Measurements from ENCODE around the gene HAO2.

Gene HAO2

GRCh38 chr1:119327094-119327449 lies 41.5 kb upstream of the HAO2 start:
- TF ChIP-seq, protein P1, sequence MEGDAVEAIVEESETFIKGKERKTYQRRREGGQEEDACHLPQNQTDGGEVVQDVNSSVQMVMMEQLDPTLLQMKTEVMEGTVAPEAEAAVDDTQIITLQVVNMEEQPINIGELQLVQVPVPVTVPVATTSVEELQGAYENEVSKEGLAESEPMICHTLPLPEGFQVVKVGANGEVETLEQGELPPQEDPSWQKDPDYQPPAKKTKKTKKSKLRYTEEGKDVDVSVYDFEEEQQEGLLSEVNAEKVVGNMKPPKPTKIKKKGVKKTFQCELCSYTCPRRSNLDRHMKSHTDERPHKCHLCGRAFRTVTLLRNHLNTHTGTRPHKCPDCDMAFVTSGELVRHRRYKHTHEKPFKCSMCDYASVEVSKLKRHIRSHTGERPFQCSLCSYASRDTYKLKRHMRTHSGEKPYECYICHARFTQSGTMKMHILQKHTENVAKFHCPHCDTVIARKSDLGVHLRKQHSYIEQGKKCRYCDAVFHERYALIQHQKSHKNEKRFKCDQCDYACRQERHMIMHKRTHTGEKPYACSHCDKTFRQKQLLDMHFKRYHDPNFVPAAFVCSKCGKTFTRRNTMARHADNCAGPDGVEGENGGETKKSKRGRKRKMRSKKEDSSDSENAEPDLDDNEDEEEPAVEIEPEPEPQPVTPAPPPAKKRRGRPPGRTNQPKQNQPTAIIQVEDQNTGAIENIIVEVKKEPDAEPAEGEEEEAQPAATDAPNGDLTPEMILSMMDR (IDR thresholded peaks at IDR 0.05), result no peak
- DNase-seq (ENCODE audit: low spot score), result no peak
- H3K27ac ChIP-seq, result no peak overlapping the region

DNA sequence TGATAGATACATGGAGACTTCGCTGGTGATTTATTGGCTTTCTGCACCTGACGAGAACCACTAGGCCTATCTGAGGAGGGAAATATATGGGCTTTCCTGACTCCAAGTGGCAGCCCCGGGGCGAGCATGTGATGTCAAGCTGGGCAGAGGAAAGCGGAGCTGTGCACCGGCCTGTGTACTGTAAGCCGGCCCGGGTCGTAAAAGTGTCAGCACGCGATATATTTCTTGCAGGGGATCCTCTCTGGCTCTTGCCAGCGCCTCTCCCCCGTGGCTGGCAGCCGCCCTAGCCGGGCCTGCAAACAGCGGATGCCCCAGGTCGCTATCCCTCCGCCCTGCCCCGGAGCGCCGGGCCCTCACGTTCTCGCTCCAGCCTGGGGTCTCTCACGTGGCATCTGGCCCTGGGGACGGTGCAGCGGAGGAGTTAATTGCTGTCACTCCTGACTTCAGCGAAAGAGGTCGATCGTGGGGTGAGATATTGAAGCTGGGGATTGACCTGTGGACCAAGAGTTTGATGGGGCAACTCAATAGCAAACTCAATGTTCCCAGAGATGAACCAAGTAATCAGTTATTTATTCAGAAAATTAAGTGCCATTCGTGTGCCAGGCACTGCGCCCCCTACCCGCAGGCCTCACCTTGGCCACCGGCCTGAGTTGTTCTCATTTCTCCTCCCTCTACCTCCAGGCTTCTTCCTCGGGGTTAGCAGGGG lies 41.0 kb upstream of the HAO2 start:
- H3K4me3 ChIP-seq, result peak overlapping the region; percentile 67
- TF ChIP-seq, protein P1 (IDR thresholded peaks at IDR 0.05), result no peak
- no peak overlapping the region for H3K27ac ChIP-seq
- no peak for DNase-seq (ENCODE audit: low spot score)

More at GRCh38 chr1:119327094-119327449, 41.5 kb upstream of the HAO2 start:
- peak overlapping the region; percentile 67 for H3K4me3 ChIP-seq

DNA sequence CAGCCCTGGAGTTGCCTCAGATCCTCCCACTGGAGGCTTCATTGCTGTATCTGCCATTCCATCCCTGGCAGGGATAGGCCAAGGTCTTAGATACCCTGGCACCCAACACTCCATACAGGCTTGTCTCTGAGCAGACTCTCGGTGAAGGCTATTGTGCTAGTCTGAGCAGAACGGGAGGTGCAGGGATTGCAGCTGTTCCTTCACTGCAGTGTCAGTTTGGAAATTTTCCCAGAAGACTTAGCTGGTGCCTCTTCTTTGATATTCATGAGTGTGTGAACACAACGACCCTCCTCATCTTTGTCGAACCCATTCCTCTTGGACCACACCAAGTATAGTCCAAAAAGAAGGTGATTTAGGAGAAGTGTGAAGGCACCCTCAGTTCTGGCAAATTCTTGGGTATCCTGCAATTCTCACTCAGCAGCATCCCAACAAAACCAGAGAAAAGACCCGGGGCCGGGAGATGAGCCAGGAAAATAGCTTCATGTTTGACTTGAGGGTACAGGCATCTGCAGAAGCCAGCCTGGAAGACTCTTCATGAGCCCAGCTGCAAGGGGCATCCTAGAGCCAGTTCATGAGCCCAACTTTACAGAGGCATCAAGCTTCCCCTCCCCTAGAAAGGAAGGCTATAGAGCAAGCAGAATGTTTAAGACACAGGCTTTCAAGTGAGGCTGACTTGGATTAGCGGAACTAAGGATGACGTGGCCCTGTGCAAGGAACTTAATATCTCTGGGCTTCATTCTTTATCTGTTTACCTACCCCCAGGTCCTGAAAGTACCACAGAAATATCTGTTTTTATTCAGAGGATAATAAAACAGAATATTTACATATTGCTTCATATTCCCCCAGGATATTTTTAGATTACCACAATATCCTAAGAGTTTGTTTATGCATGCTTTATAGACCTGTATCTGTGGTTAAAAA lies 38.8 kb upstream of the HAO2 start:
- no peak overlapping the region for H3K4me3 ChIP-seq
- H3K27ac ChIP-seq, result no peak overlapping the region
- DNase-seq (ENCODE audit: low spot score), result no peak
- TF ChIP-seq, protein P1 (IDR thresholded peaks at IDR 0.05), result no peak

DNA sequence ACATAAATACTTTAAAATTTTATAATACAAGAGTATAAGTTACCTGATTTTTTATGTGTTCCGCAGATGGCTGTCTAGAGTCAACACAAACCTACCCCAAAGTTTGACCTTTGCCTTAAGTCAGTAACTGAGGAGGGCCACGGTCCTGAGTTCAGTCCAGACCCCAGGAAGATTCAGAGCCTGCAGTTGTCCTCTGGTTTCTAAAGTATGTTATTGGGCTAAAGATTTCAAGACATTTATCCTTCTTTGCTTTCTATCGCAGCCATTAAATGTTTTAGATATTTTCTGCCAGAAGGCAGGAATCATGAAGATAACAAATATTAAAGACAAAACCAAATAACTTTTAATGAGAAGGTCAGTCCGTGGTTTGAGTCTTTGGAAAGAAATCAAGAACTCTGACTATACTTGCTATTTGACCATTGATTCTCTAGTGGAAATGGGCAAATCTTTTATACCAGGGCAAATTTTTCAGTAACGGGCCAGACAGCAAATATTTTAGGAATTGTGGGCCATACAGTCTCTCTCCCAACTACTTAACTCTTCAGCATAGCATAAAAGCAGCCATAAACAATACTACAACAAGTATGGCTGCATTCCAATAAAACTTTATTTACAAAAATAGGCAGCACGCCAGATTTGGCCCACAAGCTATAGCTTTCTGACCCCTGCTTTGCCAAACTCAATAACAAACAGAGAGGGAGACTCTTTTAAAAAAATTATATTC lies 38.0 kb upstream of the HAO2 start:
- TF ChIP-seq, protein P1 (IDR thresholded peaks at IDR 0.05), result no peak
- DNase-seq (ENCODE audit: low spot score), result no peak
- H3K27ac ChIP-seq, result no peak overlapping the region
- H3K4me3 ChIP-seq, result no peak overlapping the region

GRCh38 chr1:119331190-119331515 lies 37.4 kb upstream of the HAO2 start:
- Histone ChIP-seq H3K27ac (no peak overlapping the region), H3K4me3 (no peak overlapping the region)
- DNase-seq (ENCODE audit: low spot score), result no peak
- TF ChIP-seq, protein P1 (IDR thresholded peaks at IDR 0.05), result no peak

DNA sequence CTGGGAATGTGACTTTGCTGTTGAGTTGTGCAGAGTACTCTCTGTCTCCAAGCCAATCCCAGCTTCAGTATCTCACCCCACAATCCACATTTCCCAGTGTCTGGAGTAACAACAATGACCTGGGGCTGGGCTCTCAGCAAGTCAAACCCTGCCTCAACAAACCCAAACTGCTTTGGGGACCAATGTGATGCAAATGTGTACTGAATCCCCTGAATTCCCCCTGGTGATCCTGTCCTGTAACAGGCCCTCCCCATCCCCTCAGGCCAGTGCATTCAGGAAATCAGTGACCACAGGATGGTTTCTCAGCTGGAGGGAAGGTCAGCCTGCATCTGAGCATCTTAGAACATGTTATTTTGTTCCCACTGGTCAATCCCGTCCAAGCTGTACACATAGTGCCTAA lies 36.7 kb upstream of the HAO2 start:
- no peak for DNase-seq (ENCODE audit: low spot score)
- Histone ChIP-seq H3K4me3 (no peak overlapping the region), H3K27ac (no peak overlapping the region)
- TF ChIP-seq, protein P1 (IDR thresholded peaks at IDR 0.05), result no peak

Measured in coronary artery (tissue), 2 donors.